Fibroblast of peridontal ligament (primary cell): Measurements from ENCODE around the gene YEATS2.
"Not testable (repeated sequence)": the region's sequence is repeated elsewhere in the genome, so short reads cannot be mapped to it uniquely, and the experiment has no call there.

Source experiments
- DNase-seq: peaks from one replicate; pipeline ENCODE4 v3.0.0-alpha.2; 2010; ENCODE audit errors: extremely low read depth

Gene YEATS2

GRCh38 chr3:183697610-183698317, at the start of gene YEATS2:
YEATS2 (plus strand) TSS chr3:183697797; CDS start chr3:183715163, 17,366 bp downstream.
- DNase-seq: peak; percentile 52

- no peak for DNase-seq
Observed at GRCh38 chr3:183650554-183650953, 47.0 kb upstream of the YEATS2 start.

- no peak for DNase-seq
Observed at GRCh38 chr3:183653209-183654064, 44.2 kb upstream of the YEATS2 start.

GRCh38 chr3:183654727-183655126, 42.9 kb upstream of the YEATS2 start:
- no peak for DNase-seq

- DNase-seq: peak; percentile 37
Observed at GRCh38 chr3:183662099-183662498, 35.5 kb upstream of the YEATS2 start.

- peak; percentile 98 for DNase-seq
Observed at GRCh38 chr3:183664913-183665381, 32.6 kb upstream of the YEATS2 start.

GRCh38 chr3:183680061-183680460, 17.5 kb upstream of the YEATS2 start:
- DNase-seq: no peak

- no peak for DNase-seq
Observed at GRCh38 chr3:183687705-183688104, 9.9 kb upstream of the YEATS2 start.

GRCh38 chr3:183688874-183689273, 8.7 kb upstream of the YEATS2 start:
- DNase-seq: peak; percentile 52

- DNase-seq: not testable (repeated sequence)
Observed at GRCh38 chr3:183689621-183690020, 8.0 kb upstream of the YEATS2 start.

GRCh38 chr3:183690402-183690995, 7.1 kb upstream of the YEATS2 start:
- no peak for DNase-seq

- DNase-seq: no peak
Observed at GRCh38 chr3:183692436-183692835, 5.2 kb upstream of the YEATS2 start.

- DNase-seq: no peak
Observed at GRCh38 chr3:183695569-183696364, 1.8 kb upstream of the YEATS2 start.

- no peak for DNase-seq
Observed at GRCh38 chr3:183697123-183697609, 431 bp upstream of the YEATS2 start.

GRCh38 chr3:183698318-183698751, 738 bp downstream of the YEATS2 start:
- peak; percentile 55 for DNase-seq

- peak; percentile 47 for DNase-seq
Observed at GRCh38 chr3:183698756-183699155, 1.2 kb downstream of the YEATS2 start.

GRCh38 chr3:183699238-183699947, 1.8 kb downstream of the YEATS2 start:
- DNase-seq: no peak

- no peak for DNase-seq
Observed at GRCh38 chr3:183701744-183702143, 4.1 kb downstream of the YEATS2 start.

GRCh38 chr3:183703892-183704291, 6.3 kb downstream of the YEATS2 start:
- not testable (repeated sequence) for DNase-seq

- no peak for DNase-seq
Observed at GRCh38 chr3:183710231-183710630, 12.6 kb downstream of the YEATS2 start.

- DNase-seq: no peak
Observed at GRCh38 chr3:183711516-183711915, 13.9 kb downstream of the YEATS2 start.
